ENCODE measurements around the gene UBE2Q1.
"Not testable (repeated sequence)": the region's sequence is repeated elsewhere in the genome, so short reads cannot be mapped to it uniquely, and the experiment has no call there.

UBE2Q1 gene

GRCh38 chr1:154551474-154551873, 7.0 kb downstream of the UBE2Q1 start:
- no peak for DNase-seq (ENCODE audit: extremely low read depth in 1 of 2, low read depth in 1 of 2)

- no peak for DNase-seq (ENCODE audit: extremely low read depth in 1 of 2, low read depth in 1 of 2)
These were observed 7.8 kb downstream of the UBE2Q1 start for GRCh38 chr1:154550657-154551056.

DNA sequence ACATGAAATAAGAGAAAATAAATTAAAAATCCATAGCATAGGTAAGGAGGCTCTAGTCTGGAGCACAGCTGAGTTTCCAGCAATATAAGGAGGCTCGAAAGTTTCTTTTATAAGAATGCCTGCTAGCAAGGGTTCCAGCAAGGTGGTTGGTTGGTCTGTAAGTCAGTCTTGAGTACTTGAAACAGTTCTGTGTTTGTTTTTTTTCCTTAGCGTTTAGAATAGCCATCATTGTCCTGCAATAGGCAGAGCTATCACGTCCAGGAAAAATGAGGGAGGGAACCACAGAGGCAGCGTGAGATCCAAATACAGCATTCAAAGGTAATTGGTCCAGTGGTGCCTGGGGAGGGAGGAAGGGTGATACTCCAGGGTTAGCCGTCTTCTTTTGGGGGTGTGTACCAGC, 8.4 kb downstream of the UBE2Q1 start:
- no peak for DNase-seq (ENCODE audit: extremely low read depth in 1 of 2, low read depth in 1 of 2)

GRCh38 chr1:154549202-154549770, 9.2 kb downstream of the UBE2Q1 start:
- DNase-seq (ENCODE audit: extremely low read depth in 1 of 2, low read depth in 1 of 2): no peak

- no peak for DNase-seq (ENCODE audit: extremely low read depth in 1 of 2, low read depth in 1 of 2)
These were observed 10.4 kb downstream of the UBE2Q1 start for GRCh38 chr1:154548028-154548427.

GRCh38 chr1:154547105-154547732, 11.2 kb downstream of the UBE2Q1 start:
- DNase-seq (ENCODE audit: extremely low read depth in 1 of 2, low read depth in 1 of 2): no peak

DNA sequence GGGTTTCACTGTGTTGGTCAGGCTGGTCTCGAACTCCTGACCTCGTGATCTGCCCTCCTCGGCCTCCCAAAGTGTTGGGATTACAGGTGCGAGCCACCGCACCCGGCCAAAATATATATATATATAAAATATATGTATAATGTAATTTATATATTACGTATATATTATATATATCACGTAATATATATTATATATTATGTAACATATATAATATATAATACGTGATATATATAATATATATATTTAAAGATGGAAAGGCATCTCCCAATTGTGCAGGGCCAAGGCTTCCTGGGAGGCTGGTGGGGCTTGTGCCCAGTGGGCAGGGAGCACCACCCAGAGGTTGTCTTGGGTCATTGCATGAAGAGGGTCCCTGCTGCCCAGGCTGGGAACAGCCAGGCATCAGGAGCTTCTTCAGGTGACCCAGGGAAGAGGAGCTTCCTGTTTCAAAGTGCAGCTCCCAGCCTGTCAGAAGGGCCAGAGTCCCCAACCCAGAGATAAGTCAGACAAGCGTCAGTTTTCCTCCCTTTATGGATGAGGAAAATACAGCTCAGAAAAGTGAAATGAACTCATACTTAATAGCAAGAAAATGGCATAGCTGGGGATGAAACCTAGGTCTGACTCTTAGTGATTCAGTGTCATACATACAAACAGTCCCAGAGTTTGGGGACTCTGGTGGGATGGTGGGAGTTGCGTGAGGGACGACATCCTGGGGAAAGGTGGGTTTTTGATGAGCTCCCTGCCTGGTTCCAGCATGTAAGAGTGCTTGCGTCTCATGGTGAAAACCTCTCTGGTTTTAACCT, 12.0 kb downstream of the UBE2Q1 start:
- DNase-seq (ENCODE audit: extremely low read depth in 1 of 2, low read depth in 1 of 2): peak; percentile 32 to 35

- no peak for DNase-seq (ENCODE audit: extremely low read depth in 1 of 2, low read depth in 1 of 2)
These were observed 17.2 kb downstream of the UBE2Q1 start for GRCh38 chr1:154541231-154541630.

- DNase-seq (ENCODE audit: extremely low read depth in 1 of 2, low read depth in 1 of 2): no peak
These were observed 18.7 kb downstream of the UBE2Q1 start for GRCh38 chr1:154539486-154540483.

DNA sequence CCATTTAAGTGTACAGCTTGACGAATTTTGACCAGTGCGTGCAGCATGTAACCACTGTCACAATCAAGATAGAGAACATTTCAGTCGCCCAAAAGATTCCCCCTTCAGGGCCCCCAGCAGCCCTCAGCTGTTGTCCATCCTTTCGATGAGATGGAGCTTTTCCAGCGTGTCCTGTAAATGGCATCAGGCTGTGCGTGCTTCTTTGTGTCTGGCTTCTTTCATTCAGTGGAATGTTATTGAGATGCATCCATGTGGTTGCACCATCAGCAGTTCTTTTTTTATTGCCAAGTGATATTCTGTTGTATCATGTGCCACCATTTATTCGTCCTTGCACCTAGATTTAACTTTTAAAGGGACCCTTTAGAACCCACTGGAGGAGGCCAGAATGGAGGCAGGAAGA, 21.9 kb downstream of the UBE2Q1 start:
- DNase-seq (ENCODE audit: extremely low read depth in 1 of 2, low read depth in 1 of 2): no peak

DNA sequence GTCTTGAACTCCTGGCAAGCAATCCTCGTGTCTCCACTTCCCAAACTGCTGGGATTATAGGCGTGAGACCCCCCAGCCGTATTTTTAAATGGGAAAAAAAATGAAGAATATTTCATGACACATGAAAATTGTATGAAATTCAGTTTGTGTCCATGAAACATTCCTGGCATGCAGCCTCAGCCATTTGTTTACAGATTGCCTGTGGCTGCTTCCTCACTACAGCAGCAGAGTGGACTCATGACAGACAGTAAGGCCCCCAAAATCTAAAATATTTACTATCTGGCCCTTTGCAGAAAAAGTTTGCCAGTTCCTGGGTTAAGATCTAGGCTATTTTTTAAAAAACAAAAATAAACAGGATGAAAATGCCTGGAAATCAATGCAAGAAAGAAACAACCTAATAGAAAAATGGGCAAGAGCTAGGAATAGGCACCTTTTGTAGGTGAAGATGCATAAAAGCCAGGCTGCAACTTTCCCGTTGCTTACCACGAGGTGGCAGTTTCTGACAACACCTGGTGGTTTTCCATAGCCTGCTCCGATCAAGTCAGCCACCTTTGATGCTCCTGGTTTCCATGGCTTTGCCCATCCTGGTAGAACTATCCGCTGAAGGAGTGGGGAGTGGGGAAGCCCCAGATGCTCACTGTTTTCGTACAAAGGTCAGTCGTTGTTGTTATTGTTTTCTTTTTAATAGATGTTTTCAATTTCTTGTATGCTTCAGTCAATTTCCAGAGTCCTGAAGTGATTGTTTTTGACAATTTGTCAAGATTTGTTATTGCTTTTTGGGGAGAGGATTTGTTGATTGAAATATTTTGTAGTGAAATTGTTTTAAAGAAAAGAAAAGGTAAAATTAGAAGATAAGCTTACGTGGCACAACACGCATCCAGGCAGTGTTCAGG, 24.3 kb downstream of the UBE2Q1 start:
- no peak for DNase-seq (ENCODE audit: extremely low read depth in 1 of 2, low read depth in 1 of 2)

DNA sequence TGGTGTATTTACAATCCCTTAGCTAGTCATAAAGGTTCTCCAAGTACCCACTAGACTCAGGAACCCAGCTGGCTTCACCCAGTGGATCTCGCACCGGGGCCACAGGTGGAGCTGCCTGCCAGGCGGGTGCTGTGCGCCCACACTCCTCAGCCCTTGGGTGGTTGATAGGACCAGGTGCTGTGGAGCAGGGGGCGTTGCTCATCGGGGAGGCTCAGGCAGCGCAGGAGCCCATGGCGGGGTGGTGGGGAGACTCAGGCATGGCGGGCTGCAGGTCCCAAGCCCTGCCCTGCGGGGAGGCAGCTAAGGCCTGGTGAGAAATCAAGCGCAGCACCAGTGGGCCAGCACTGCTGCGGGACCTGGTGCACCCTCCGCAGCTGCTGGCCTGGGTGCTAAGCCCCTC, 26.5 kb downstream of the UBE2Q1 start:
- DNase-seq (ENCODE audit: extremely low read depth in 1 of 2, low read depth in 1 of 2): not testable (repeated sequence)

GRCh38 chr1:154529308-154529707, 29.2 kb downstream of the UBE2Q1 start:
- no peak for DNase-seq (ENCODE audit: extremely low read depth in 1 of 2, low read depth in 1 of 2)

- no peak for DNase-seq (ENCODE audit: extremely low read depth in 1 of 2, low read depth in 1 of 2)
These were observed 31.3 kb downstream of the UBE2Q1 start for GRCh38 chr1:154527192-154527591.

DNA sequence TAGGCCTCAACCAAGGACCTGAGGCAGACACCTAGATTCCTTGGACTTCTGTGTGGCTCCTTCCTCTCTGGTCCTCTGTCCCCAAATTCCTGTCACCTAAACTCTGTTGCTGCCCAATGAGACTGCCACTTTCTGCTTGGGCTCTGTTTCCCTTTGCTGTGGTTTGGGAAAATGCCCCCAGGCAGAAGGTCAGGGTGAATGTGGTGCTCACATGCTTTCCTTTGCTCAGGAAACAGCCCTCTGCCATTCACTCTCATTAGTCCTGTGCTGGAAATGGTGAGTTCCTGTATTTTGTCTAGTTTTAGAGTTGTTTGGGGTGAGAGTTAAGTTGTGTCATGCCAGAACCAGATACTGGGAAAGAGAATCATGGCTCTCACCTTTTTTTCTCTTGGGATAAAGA, 33.6 kb downstream of the UBE2Q1 start:
- no peak for DNase-seq (ENCODE audit: extremely low read depth in 1 of 2, low read depth in 1 of 2)

- no peak for DNase-seq (ENCODE audit: extremely low read depth in 1 of 2, low read depth in 1 of 2)
These were observed 36.8 kb downstream of the UBE2Q1 start for GRCh38 chr1:154521695-154522094.

- no peak for DNase-seq (ENCODE audit: extremely low read depth in 1 of 2, low read depth in 1 of 2)
These were observed 38.1 kb downstream of the UBE2Q1 start for GRCh38 chr1:154520333-154520732.

DNA sequence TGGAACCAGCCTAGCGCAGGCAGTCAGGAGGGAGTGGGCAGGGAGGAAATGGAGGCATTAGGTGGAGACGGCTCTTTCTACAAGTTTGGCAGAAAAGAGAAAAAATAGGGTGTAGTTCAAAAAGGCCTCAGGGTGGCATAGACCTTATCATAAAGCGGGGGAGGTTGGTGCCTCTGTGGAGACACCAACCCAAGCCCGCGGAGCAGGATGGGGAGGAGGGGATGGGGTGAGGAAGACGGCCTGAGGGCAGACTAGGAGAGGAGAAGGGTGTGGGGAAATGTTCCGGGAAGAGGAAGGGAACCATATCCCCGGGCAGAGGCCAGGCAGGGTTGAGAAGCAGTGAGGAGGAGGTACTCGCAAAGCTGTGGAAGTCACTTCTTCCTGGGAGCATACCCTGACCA, 38.9 kb downstream of the UBE2Q1 start:
- DNase-seq (ENCODE audit: extremely low read depth in 1 of 2, low read depth in 1 of 2): no peak

GRCh38 chr1:154517661-154518060, 40.8 kb downstream of the UBE2Q1 start:
- no peak for DNase-seq (ENCODE audit: extremely low read depth in 1 of 2, low read depth in 1 of 2)

- no peak for DNase-seq (ENCODE audit: extremely low read depth in 1 of 2, low read depth in 1 of 2)
These were observed 44.4 kb downstream of the UBE2Q1 start for GRCh38 chr1:154514066-154514553.
